Mesenchymal stem cell (in vitro differentiated cells and primary cell): ENCODE measurements around the gene COPA.

Experiments used
- DNase-seq: peaks from one replicate; pipeline ENCODE4 v3.0.0-alpha.2; 2013
- H2AFZ ChIP-seq: one replicate; pipeline ENCODE4 v1.6.1; 2013; ENCODE audit warnings: low read depth, mild to moderate bottlenecking, control low read depth, inconsistent platforms, low read length, moderate library complexity
- H2AK5ac ChIP-seq: 2 replicates; pipeline ENCODE4 v1.6.1; 2013; ENCODE audit warnings: low read length, moderate library complexity, mild to moderate bottlenecking, inconsistent platforms; ENCODE audit not compliant: severe bottlenecking
- H2BK120ac ChIP-seq: one replicate; pipeline ENCODE4 v1.6.1; 2013; ENCODE audit warnings: low read depth, mild to moderate bottlenecking, inconsistent platforms, low read length, moderate library complexity
- H2BK12ac ChIP-seq, 2 experiments: one replicate each; pipeline ENCODE4 v1.6.1; 2013; ENCODE audit warnings: inconsistent platforms in 2 of 2, low read length in 2 of 2, mild to moderate bottlenecking in 2 of 2, moderate library complexity in 2 of 2, control low read depth in 1 of 2
- H2BK15ac ChIP-seq: one replicate; pipeline ENCODE4 v1.6.1; 2013; ENCODE audit warnings: mild to moderate bottlenecking, low read depth, inconsistent platforms; ENCODE audit not compliant: poor library complexity, severe bottlenecking
- H2BK5ac ChIP-seq: 2 replicates; pipeline ENCODE4 v1.6.1; 2013; ENCODE audit warnings: low read depth, mild to moderate bottlenecking, low read length, control low read depth, inconsistent platforms; ENCODE audit not compliant: poor library complexity, severe bottlenecking
- H3K14ac ChIP-seq, 2 experiments: one replicate each; pipeline ENCODE4 v1.6.1; 2013; ENCODE audit warnings: inconsistent platforms in 2 of 2, low read length in 2 of 2, control low read depth in 1 of 2, mild to moderate bottlenecking in 1 of 2, moderate library complexity in 1 of 2
- H3K18ac ChIP-seq, 2 experiments: one replicate each; pipeline ENCODE4 v1.6.1; 2013; ENCODE audit warnings: inconsistent platforms in 2 of 2, low read length in 2 of 2, control low read depth in 1 of 2, low read depth in 1 of 2, mild to moderate bottlenecking in 1 of 2
- H3K23ac ChIP-seq, 2 experiments: one replicate each; pipeline ENCODE4 v1.6.1; 2013; ENCODE audit warnings: inconsistent platforms in 2 of 2, low read length in 2 of 2, mild to moderate bottlenecking in 2 of 2, moderate library complexity in 2 of 2, control low read depth in 1 of 2
- H3K27ac ChIP-seq: 2 replicates; pipeline ENCODE4 v1.5.1; 2013; ENCODE audit warnings: mild to moderate bottlenecking, moderate library complexity, low read length, control low read depth, inconsistent platforms; ENCODE audit not compliant: poor library complexity, severe bottlenecking
- H3K27me3 ChIP-seq, 2 experiments: 2 replicates each; pipeline versions ENCODE4 v1.6.1 to v1.7.0; 2013; ENCODE audit warnings: low read length in 2 of 2, mild to moderate bottlenecking in 2 of 2, moderate library complexity in 2 of 2, control low read depth in 1 of 2, inconsistent platforms in 1 of 2; ENCODE audit not compliant: control insufficient read depth in 1 of 2, insufficient read depth in 1 of 2
- H3K36me3 ChIP-seq, 2 experiments: 2 replicates each; pipeline versions ENCODE4 v1.6.1 to v1.7.0; 2013; ENCODE audit warnings: low read length in 2 of 2, control low read depth in 1 of 2, inconsistent platforms in 1 of 2, low read depth in 1 of 2, mild to moderate bottlenecking in 1 of 2; ENCODE audit not compliant: insufficient read depth in 2 of 2, control insufficient read depth in 1 of 2
- H3K4ac ChIP-seq, 2 experiments: one replicate each; pipeline ENCODE4 v1.6.1; 2013; ENCODE audit warnings: inconsistent platforms in 2 of 2, low read length in 2 of 2, mild to moderate bottlenecking in 2 of 2, moderate library complexity in 2 of 2, control low read depth in 1 of 2, low read depth in 1 of 2
- H3K4me1 ChIP-seq: 2 replicates; pipeline ENCODE4 v1.6.1; 2013; ENCODE audit warnings: low read depth, low read length, control low read depth; ENCODE audit not compliant: control insufficient read depth, insufficient read depth
- H3K4me2 ChIP-seq: 2 replicates; pipeline ENCODE4 v1.6.1; 2013; ENCODE audit warnings: low read length, mild to moderate bottlenecking, inconsistent platforms; ENCODE audit not compliant: poor library complexity, severe bottlenecking
- H3K4me3 ChIP-seq, 2 experiments: 2 replicates each; pipeline versions ENCODE4 v1.5.1 to v1.7.0; 2013; ENCODE audit warnings: low read length in 2 of 2, mild to moderate bottlenecking in 2 of 2, control low read depth in 1 of 2, low read depth in 1 of 2; ENCODE audit not compliant: insufficient read depth in 1 of 2
- H3K79me1 ChIP-seq: replicated peaks from 2 replicates; pipeline ENCODE4 v1.6.1; 2013; ENCODE audit warnings: mild to moderate bottlenecking, control low read depth, low read length, inconsistent platforms; ENCODE audit not compliant: poor library complexity, severe bottlenecking
- H3K9ac ChIP-seq: 2 replicates; pipeline ENCODE4 v1.7.0; 2013; ENCODE audit warnings: mild to moderate bottlenecking, low read length, moderate library complexity
- H3K9me3 ChIP-seq: 2 replicates; pipeline ENCODE4 v1.7.0; 2013; ENCODE audit warnings: mild to moderate bottlenecking, low read length; ENCODE audit not compliant: control insufficient read depth
- H4K8ac ChIP-seq: one replicate; pipeline ENCODE4 v1.6.1; 2013; ENCODE audit warnings: inconsistent platforms, mild to moderate bottlenecking, low read length, moderate library complexity
- H4K91ac ChIP-seq: one replicate; pipeline ENCODE4 v1.6.1; 2013; ENCODE audit warnings: mild to moderate bottlenecking, low read length, inconsistent platforms
- WGBS: methylation state at CpG from one replicate; pipeline ENCODE4 v1.1.7; 2013; ENCODE audit warnings: mixed read lengths; 5-methylcytosine and 5-hydroxymethylcytosine counted together

The COPA gene

GRCh38 chr1:160326418-160326817 is 16.6 kb downstream of the COPA start:
- no peak overlapping the region for H3K4me3 ChIP-seq

GRCh38 chr1:160325252-160325651 is 17.8 kb downstream of the COPA start:
- Histone ChIP-seq H3K9me3 (no peaks in the 10 kb centered on the region), H4K91ac (no peak overlapping the region), H3K79me1 (peaks cover 17% of the 10 kb centered on the region), H2AFZ (no peak overlapping the region), H2BK12ac (no peak overlapping the region), H3K4me2 (no peak overlapping the region), H3K27ac (no peak overlapping the region), H3K18ac (no peak overlapping the region), H2BK15ac (no peak overlapping the region), H3K4me1 (no peaks in the 10 kb centered on the region), H3K9ac (no peak overlapping the region), H3K23ac (no peak overlapping the region), H2BK120ac (no peak overlapping the region), H4K8ac (no peak overlapping the region), H3K27me3 (no peaks in the 10 kb centered on the region), H2BK5ac (no peak overlapping the region), H3K36me3 (peaks cover 34 to 93% of the 10 kb centered on the region in 2 experiments), H3K4ac (no peak overlapping the region), H2AK5ac (no peak overlapping the region), H3K4me3 (no peak overlapping the region), H3K14ac (no peak overlapping the region)
- 100% methylated on average over 2 of the region's 4 CpGs for WGBS
- no peak for DNase-seq

More at GRCh38 chr1:160326418-160326817, 16.6 kb downstream of the COPA start:
- H2BK12ac ChIP-seq = no peak overlapping the region
- peaks cover 18% of the 10 kb centered on the region for H3K79me1 ChIP-seq
- no peak overlapping the region for H2BK5ac ChIP-seq
- H2BK15ac ChIP-seq = no peak overlapping the region
- no peak overlapping the region for H3K23ac ChIP-seq
- no peak overlapping the region for H2AFZ ChIP-seq
- H2AK5ac ChIP-seq = no peak overlapping the region
- no peak overlapping the region for H3K18ac ChIP-seq
- DNase-seq = no peak
- no peak overlapping the region for H4K8ac ChIP-seq
- WGBS = 99% methylated on average over 4 of the region's 5 CpGs
- peaks cover 38 to 95% of the 10 kb centered on the region in 2 experiments for H3K36me3 ChIP-seq
- H3K9ac ChIP-seq = no peak overlapping the region
- no peaks in the 10 kb centered on the region for H3K4me1 ChIP-seq
- H3K27me3 ChIP-seq = no peaks in the 10 kb centered on the region
- no peak overlapping the region for H3K14ac ChIP-seq
- H3K9me3 ChIP-seq = no peaks in the 10 kb centered on the region
- no peak overlapping the region for H2BK120ac ChIP-seq
- no peak overlapping the region for H4K91ac ChIP-seq
- H3K4me2 ChIP-seq = no peak overlapping the region
- H3K4ac ChIP-seq = no peak overlapping the region
- H3K27ac ChIP-seq = no peak overlapping the region

DNA sequence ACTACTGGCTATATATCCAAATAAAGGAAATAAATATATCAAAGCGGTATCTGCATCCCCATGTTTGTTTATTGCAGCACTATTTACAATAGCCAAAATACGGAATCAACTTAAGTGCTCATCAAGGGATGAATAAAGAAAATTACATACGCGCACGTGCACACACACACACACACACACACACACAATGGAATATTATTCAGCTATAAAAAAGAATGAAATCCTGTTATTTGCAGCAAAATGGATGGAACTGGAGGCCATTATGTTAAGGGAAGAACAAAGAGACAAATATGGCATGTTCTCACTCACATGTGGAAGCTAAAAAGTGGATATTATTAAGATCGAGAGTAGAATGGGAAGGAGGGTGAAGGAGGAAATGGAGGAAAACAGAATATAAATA is 20.2 kb downstream of the COPA start:
- peaks cover 7% of the 10 kb centered on the region for H3K79me1 ChIP-seq
- H3K23ac ChIP-seq = no peak overlapping the region
- no peak overlapping the region for H3K18ac ChIP-seq
- H3K14ac ChIP-seq = no peak overlapping the region
- no peaks in the 10 kb centered on the region for H3K27me3 ChIP-seq
- no peak overlapping the region for H2BK12ac ChIP-seq
- no peak overlapping the region for H2BK120ac ChIP-seq
- WGBS = 96% methylated on average over 3 of the region's 6 CpGs
- H3K4ac ChIP-seq = no peak overlapping the region
- H3K9me3 ChIP-seq = no peaks in the 10 kb centered on the region
- no peaks in the 10 kb centered on the region for H3K4me1 ChIP-seq
- H4K91ac ChIP-seq = no peak overlapping the region
- peaks cover 20 to 90% of the 10 kb centered on the region in 2 experiments for H3K36me3 ChIP-seq
- no peak overlapping the region for H3K27ac ChIP-seq
- H2BK15ac ChIP-seq = no peak overlapping the region
- no peak overlapping the region for H2AFZ ChIP-seq
- H2AK5ac ChIP-seq = no peak overlapping the region
- H3K4me3 ChIP-seq = no peak overlapping the region
- H4K8ac ChIP-seq = no peak overlapping the region
- no peak overlapping the region for H3K4me2 ChIP-seq
- no peak for DNase-seq
- no peak overlapping the region for H2BK5ac ChIP-seq
- H3K9ac ChIP-seq = no peak overlapping the region

DNA sequence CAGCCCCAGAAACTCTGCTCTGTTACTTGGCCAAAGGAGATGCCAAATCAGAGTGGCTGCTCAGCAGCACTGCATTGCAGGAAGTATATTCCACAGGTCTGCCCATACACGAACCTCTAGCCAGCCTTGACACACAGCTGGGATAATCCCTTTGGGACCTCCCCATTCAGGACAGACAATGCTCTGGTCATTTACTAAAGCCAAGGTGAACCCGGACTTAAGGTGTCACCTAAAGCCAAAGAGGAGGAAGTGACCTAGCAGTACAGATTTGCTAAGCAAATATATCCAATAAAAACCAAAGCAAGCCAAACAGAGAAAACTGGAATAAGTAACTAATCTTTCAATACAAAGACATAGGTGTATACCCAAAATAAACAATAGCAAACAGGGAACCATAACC is 27.7 kb downstream of the COPA start:
- peaks cover 5% of the 10 kb centered on the region for H3K9me3 ChIP-seq
- H3K4me2 ChIP-seq = no peak overlapping the region
- H3K36me3 ChIP-seq = peaks cover 40 to 90% of the 10 kb centered on the region in 2 experiments
- H3K4me3 ChIP-seq = no peak overlapping the region
- no peak for DNase-seq
- H2BK12ac ChIP-seq = no peak overlapping the region
- H2AFZ ChIP-seq = no peak overlapping the region
- H3K79me1 ChIP-seq = peaks cover 24% of the 10 kb centered on the region
- H3K4ac ChIP-seq = no peak overlapping the region
- no peaks in the 10 kb centered on the region for H3K27me3 ChIP-seq
- H3K4me1 ChIP-seq = no peaks in the 10 kb centered on the region
- H2BK120ac ChIP-seq = no peak overlapping the region
- no peak overlapping the region for H3K18ac ChIP-seq
- no peak overlapping the region for H2AK5ac ChIP-seq
- H2BK15ac ChIP-seq = no peak overlapping the region
- 94% methylated on average over 2 of the region's 2 CpGs for WGBS
- no peak overlapping the region for H2BK5ac ChIP-seq
- no peak overlapping the region for H4K8ac ChIP-seq
- no peak overlapping the region for H3K9ac ChIP-seq
- no peak overlapping the region for H3K14ac ChIP-seq
- H3K27ac ChIP-seq = no peak overlapping the region
- H4K91ac ChIP-seq = no peak overlapping the region
- peak overlapping the region in 1 of 2 experiments; percentile 59 for H3K23ac ChIP-seq
